Endothelial cell of umbilical vein (primary cell): ENCODE data around the gene GAL. TPM values are rescaled to one million over a fixed set of nuclear protein-coding genes. Genes with fewer than 3 reads are reported as not detected.

Experiments
- BruUV-seq: library from RNA; stranded (reverse); fragments of 400-500 nt; replicated peaks from 2 replicates; lab custom pipeline; 2021; lab: Mats Ljungman, UMichigan
- CTCF ChIA-PET: fragments of 300-600, 350-600 bp; sonication (Branson Sonifier 250); formaldehyde crosslinking; loops from one replicate; lab custom pipeline; 2021; ENCODE audit warnings: antibody characterized with exemption, inconsistent platforms; lab: Charles Lee
- POLR2A ChIA-PET: fragments of 300-600, 350-600 bp; sonication (Branson Sonifier 250); formaldehyde crosslinking; loops from one replicate; lab custom pipeline; 2021; ENCODE audit warnings: antibody characterized with exemption, inconsistent platforms; lab: Charles Lee
- DNase-seq: peaks from one replicate; pipeline ENCODE4 v3.0.0-alpha.2; 2011; ENCODE audit warnings: low read depth, low spot score
- FAIRE-seq: peaks from 2 replicates; lab custom pipeline; 2011; peaks lifted over from hg19 to GRCh38; lab: Jason Lieb, UNC
- H2AFZ ChIP-seq: 2 replicates; pipeline ENCODE4 v1.6.0; 2012; ENCODE audit warnings: low read depth, low read length, control low read depth, inconsistent platforms
- H3K27ac ChIP-seq: 2 replicates; pipeline ENCODE4 v1.5.1; 2011; ENCODE audit warnings: low read depth, mild to moderate bottlenecking, control low read depth, low read length, moderate library complexity; ENCODE audit not compliant: insufficient read depth
- H3K27me3 ChIP-seq, 2 experiments: 2 replicates each; pipeline versions ENCODE4 v1.6.0 to v1.6.1; 2011; ENCODE audit warnings: low read length in 2 of 2, mixed read lengths in 1 of 2; ENCODE audit not compliant: control insufficient read depth in 2 of 2, insufficient read depth in 2 of 2
- H3K36me3 ChIP-seq, 2 experiments: 2 replicates in 1 of 2; 3 replicates in 1 of 2; pipeline ENCODE4 v1.5.1; 2011; ENCODE audit warnings: low read length in 2 of 2, mild to moderate bottlenecking in 1 of 2, moderate library complexity in 1 of 2; ENCODE audit not compliant: control insufficient read depth in 2 of 2, insufficient read depth in 2 of 2; ENCODE audit errors: extremely low read depth in 1 of 2
- H3K4me1 ChIP-seq: 3 replicates; pipeline ENCODE4 v1.5.1; 2011; ENCODE audit warnings: mild to moderate bottlenecking, low read length; ENCODE audit not compliant: control insufficient read depth, insufficient read depth; ENCODE audit errors: extremely low read depth
- H3K4me2 ChIP-seq: 2 replicates; pipeline ENCODE4 v1.6.1; 2011; ENCODE audit warnings: low read length, control low read depth, mixed read lengths; ENCODE audit not compliant: insufficient read depth
- H3K4me3 ChIP-seq, 3 experiments: fragments of 200-600 bp in 1 of 3; sonication (generic), shearing (Covaris generic) in 1 of 3; replicated peaks in 1 of 3; 2 replicates each; pipeline ENCODE4 v1.5.1; 2011 to 2016; ENCODE audit warnings: control low read depth in 3 of 3, low read length in 3 of 3, mild to moderate bottlenecking in 2 of 3, inconsistent platforms in 1 of 3, low read depth in 1 of 3, moderate library complexity in 1 of 3; ENCODE audit not compliant: insufficient read depth in 1 of 3
- H3K79me2 ChIP-seq: 2 replicates; pipeline ENCODE4 v1.6.0; 2012; ENCODE audit warnings: low read length, inconsistent platforms; ENCODE audit not compliant: control insufficient read depth, insufficient read depth
- H3K9ac ChIP-seq: replicated peaks from 2 replicates; pipeline ENCODE3; 2011; ENCODE audit warnings: low read length, control low read depth; ENCODE audit not compliant: insufficient read depth; ENCODE audit errors: extremely low read depth
- H3K9me1 ChIP-seq: replicated peaks from 3 replicates; pipeline ENCODE4 v1.6.0; 2011; ENCODE audit warnings: mild to moderate bottlenecking, low read length; ENCODE audit not compliant: control insufficient read depth, insufficient read depth; ENCODE audit errors: extremely low read depth
- H3K9me3 ChIP-seq: replicated peaks from 2 replicates; pipeline ENCODE4 v1.5.1; 2012; ENCODE audit warnings: low read length, inconsistent platforms; ENCODE audit not compliant: control insufficient read depth, insufficient read depth
- H4K20me1 ChIP-seq: replicated peaks from 2 replicates; pipeline ENCODE3; 2011; ENCODE audit warnings: mild to moderate bottlenecking, low read length; ENCODE audit not compliant: control insufficient read depth, insufficient read depth; ENCODE audit errors: extremely low read depth
- EZH2 ChIP-seq: IDR thresholded peaks from 2 replicates; pipeline ENCODE4 v1.6.1; 2012; ENCODE audit warnings: borderline replicate concordance, low read depth, mild to moderate bottlenecking, moderate library complexity, low read length, inconsistent platforms; ENCODE audit not compliant: severe bottlenecking
- FOS ChIP-seq: IDR thresholded peaks from 2 replicates; pipeline ENCODE4 v1.6.1; 2011; ENCODE audit warnings: mild to moderate bottlenecking, low read length, moderate library complexity, borderline replicate concordance; ENCODE audit not compliant: insufficient read depth
- GATA2 ChIP-seq: IDR thresholded peaks from 2 replicates; pipeline ENCODE4 v1.7.0; 2011; ENCODE audit warnings: low read depth, mild to moderate bottlenecking, moderate library complexity, mixed read lengths, low read length; ENCODE audit not compliant: insufficient read length, insufficient read depth
- JUN ChIP-seq: IDR thresholded peaks from 2 replicates; pipeline ENCODE4 v1.6.1; 2011; ENCODE audit warnings: borderline replicate concordance, low read depth; ENCODE audit not compliant: insufficient read length, insufficient read depth
- MYC ChIP-seq: IDR thresholded peaks from one replicate; pipeline ENCODE4 v1.6.1; 2011; ENCODE audit warnings: mild to moderate bottlenecking, low read depth, low read length
- POLR2A ChIP-seq: IDR thresholded peaks from 2 replicates; pipeline ENCODE4 v1.6.1; 2012; ENCODE audit warnings: low read depth, mild to moderate bottlenecking, control low read depth, low read length
- POLR2AphosphoS5 ChIP-seq: IDR thresholded peaks from 2 replicates; pipeline ENCODE4 v1.6.1; 2012; ENCODE audit warnings: low read depth, mild to moderate bottlenecking, control low read depth, low read length, moderate library complexity; ENCODE audit not compliant: insufficient read depth
- dilution Hi-C: fragments of 300-500 bp; cut with MboI; formaldehyde crosslinking; loops from one replicate; pipeline ENCODE4 v1.15.0; 2019; ENCODE audit warnings: low sequenced_read_pairs; ENCODE audit not compliant: extremely low pct_ligation_motif_present
- intact Hi-C: fragments of 100-400 bp; cut with micrococcal nuclease; formaldehyde crosslinking; loops from one replicate; pipeline ENCODE4 v1.10.0; 2022
- polyA plus RNA-seq, 4 experiments: library from polyadenylated mRNA; depleted of rRNA in 3 of 4; stranded (reverse) in 3 of 4; unstranded in 1 of 4; fragments of >200 nt; gene quantifications; 2 replicates each; pipeline versions ENCODE4 v1.2.1 to v1.2.3, GENCODE V29; 2011 to 2012; ENCODE audit warnings: missing spikeins in 1 of 4
- total RNA-seq: library from RNA; stranded (reverse); gene quantifications from 2 replicates; pipeline ENCODE4 v1.2.3, GENCODE V29; 2021
- TF ChIP-seq, protein P1 (sequence below), 2 donors: IDR thresholded peaks; 1 replicate in 1 of 2; 2 replicates in 1 of 2; pipeline ENCODE4 v1.5.1; 2011; ENCODE audit warnings: low read length in 2 of 2, mild to moderate bottlenecking in 2 of 2, moderate library complexity in 2 of 2, control low read depth in 1 of 2, inconsistent platforms in 1 of 2, low read depth in 1 of 2; ENCODE audit not compliant: insufficient read depth in 1 of 2; ENCODE audit errors: extremely low read depth in 1 of 2
- TF ChIP-seq, protein P2 (sequence below): IDR thresholded peaks from 2 replicates; pipeline ENCODE4 v1.6.1; 2011; ENCODE audit not compliant: insufficient read depth, insufficient read length

Gene GAL
- total and polyA plus RNA-seq, 2 donors (not counting 3 experiments of a cell fraction or from before 2014, with no cell fraction given) = 1.2 to 9.8 TPM

DNA sequence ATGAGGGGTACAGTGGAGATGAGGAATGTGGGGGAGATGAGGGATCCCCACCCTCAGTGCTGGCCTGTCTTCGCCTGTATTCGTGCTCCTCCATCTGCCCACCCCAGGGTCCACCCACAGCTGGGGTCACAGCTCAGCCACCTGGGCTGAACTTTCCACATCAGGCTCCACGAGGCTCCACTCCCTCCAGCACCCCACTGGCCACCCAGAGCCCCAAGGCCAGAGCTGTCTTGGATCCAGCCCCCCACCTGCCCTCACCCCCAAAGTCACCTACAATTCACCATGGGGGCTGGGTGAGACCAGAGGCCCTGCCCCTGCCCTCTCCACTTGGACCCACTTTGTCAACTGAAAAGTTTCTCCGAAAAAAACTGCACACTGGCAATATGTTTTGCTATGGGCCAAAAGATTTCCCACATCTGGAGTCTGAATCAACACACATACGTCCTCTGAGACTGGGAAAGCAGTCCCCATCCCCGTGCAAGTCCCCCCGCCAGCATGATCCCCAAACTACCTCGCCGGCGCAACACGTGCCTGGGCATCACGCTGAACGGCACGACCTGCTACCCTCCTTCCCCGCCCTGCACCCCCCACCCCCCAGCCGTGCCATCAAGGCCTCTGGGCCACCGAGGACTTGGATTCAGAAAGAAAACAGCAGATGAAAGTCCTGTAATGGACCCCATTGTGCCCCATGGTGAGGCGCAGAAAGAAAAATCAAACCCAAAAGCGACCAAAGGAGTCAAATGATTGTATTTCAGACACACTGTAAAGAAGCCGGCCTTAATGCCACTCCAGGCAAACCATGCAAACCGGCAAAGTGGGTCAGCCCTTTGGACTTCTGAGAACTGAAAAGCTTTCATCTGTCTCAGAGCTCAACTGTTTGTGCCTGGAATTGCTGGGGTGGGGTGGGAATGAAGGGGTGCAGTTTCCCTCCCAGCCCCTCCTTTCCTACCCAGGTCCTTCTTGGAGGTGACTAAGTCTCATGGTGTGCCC lies 16.5 kb upstream of the GAL start:
- H3K4me3 ChIP-seq = no peak overlapping the region
- intact Hi-C loops = no loop called here
- no peaks in the 10 kb centered on the region for H4K20me1 ChIP-seq
- H3K79me2 ChIP-seq = no peaks in the 10 kb centered on the region
- no TSS peak for BruUV-seq
- ChIA-PET CTCF (no interaction called here), POLR2A (no interaction called here)
- FAIRE-seq = no peak
- dilution Hi-C loops = no loop called here
- no peak overlapping the region for H3K4me2 ChIP-seq
- H2AFZ ChIP-seq = no peak overlapping the region
- H3K4me1 ChIP-seq = no peaks in the 10 kb centered on the region
- no peak overlapping the region for H3K27ac ChIP-seq
- H3K9me1 ChIP-seq = no peaks in the 10 kb centered on the region
- no peak overlapping the region for H3K9ac ChIP-seq
- H3K36me3 ChIP-seq = no peaks in the 10 kb centered on the region
- no peak for DNase-seq
- TF ChIP-seq JUN (no peak), EZH2 (no peak)
- H3K27me3 ChIP-seq = no peaks in the 10 kb centered on the region
- H3K9me3 ChIP-seq = no peaks in the 10 kb centered on the region

DNA sequence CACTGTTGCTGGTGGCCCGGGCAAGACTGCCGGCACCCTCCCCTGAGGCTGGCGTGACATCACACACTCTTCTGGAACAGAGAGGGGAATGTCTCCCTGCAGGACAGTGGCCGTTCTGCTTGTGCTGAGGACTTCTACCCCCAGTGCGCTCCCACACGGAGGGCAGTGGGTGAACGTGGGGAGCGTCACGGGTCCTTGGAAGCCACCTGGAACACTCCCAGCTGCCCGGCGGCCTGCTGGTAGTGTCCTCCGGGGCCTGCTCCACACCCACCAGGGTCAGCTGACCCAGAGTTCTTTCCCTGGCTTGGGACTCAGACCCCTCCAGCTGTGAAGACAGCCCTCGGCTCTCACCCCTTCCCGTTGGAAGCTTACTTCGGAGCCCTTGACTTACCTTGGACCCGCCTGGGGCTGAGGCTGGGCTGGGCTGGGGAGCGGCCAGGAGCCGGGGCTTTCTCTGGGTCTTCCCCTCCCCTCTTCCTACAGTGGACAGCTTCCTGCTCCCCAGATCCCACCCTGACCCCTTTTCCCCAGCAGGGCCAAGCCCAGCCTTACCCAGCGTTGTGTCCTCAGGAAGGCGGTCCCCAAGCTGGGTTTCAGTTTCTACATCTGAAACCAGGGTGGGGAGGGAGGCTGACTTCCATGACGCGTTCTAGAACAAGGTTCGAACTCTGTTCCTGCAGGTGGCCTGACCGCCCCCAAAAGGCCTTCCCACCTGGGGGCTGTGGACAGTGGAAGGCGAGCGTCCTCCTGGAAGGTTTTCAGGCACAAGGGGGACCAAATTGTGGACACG lies 14.8 kb upstream of the GAL start:
- intact Hi-C loops = no loop called here
- no peaks in the 10 kb centered on the region for H3K4me1 ChIP-seq

More for the DNA sequence above, 14.8 kb upstream of the GAL start:
- no peaks in the 10 kb centered on the region for H3K79me2 ChIP-seq
- no peak overlapping the region for H3K4me3 ChIP-seq
- TF ChIP-seq POLR2AphosphoS5 (no peak), JUN (no peak), POLR2A (no peak), FOS (no peak), EZH2 (no peak), GATA2 (no peak), MYC (no peak)
- TF ChIP-seq, protein P1, sequence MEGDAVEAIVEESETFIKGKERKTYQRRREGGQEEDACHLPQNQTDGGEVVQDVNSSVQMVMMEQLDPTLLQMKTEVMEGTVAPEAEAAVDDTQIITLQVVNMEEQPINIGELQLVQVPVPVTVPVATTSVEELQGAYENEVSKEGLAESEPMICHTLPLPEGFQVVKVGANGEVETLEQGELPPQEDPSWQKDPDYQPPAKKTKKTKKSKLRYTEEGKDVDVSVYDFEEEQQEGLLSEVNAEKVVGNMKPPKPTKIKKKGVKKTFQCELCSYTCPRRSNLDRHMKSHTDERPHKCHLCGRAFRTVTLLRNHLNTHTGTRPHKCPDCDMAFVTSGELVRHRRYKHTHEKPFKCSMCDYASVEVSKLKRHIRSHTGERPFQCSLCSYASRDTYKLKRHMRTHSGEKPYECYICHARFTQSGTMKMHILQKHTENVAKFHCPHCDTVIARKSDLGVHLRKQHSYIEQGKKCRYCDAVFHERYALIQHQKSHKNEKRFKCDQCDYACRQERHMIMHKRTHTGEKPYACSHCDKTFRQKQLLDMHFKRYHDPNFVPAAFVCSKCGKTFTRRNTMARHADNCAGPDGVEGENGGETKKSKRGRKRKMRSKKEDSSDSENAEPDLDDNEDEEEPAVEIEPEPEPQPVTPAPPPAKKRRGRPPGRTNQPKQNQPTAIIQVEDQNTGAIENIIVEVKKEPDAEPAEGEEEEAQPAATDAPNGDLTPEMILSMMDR (IDR thresholded peaks at IDR 0.05; ENCODE audit: extremely low read depth in 1 of 2, insufficient read depth in 1 of 2, low read depth in 1 of 2, low read length in 2 of 2) = no peak
- TF ChIP-seq, protein P2, sequence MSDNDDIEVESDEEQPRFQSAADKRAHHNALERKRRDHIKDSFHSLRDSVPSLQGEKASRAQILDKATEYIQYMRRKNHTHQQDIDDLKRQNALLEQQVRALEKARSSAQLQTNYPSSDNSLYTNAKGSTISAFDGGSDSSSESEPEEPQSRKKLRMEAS = no peak
- CTCF ChIA-PET = no interaction called here
- FAIRE-seq (no peak), DNase-seq (no peak)
- H4K20me1 ChIP-seq = no peaks in the 10 kb centered on the region
- POLR2A ChIA-PET = no interaction called here
- no peak overlapping the region for H3K9ac ChIP-seq
- H3K4me2 ChIP-seq = no peak overlapping the region
- no peak overlapping the region for H3K27ac ChIP-seq
- H3K9me3 ChIP-seq = no peaks in the 10 kb centered on the region
- no peak overlapping the region for H2AFZ ChIP-seq
- dilution Hi-C loops = no loop called here
- no peaks in the 10 kb centered on the region for H3K9me1 ChIP-seq
- no peaks in the 10 kb centered on the region for H3K36me3 ChIP-seq
- no TSS peak for BruUV-seq
- no peaks in the 10 kb centered on the region for H3K27me3 ChIP-seq
